H9 (cell line): ENCODE data around the gene KIF12. TPM values are rescaled to one million over a fixed set of nuclear protein-coding genes. Genes with fewer than 3 reads are reported as not detected.

Source experiments
- DNase-seq: peaks from one replicate; pipeline ENCODE4 v3.0.0-alpha.2; 2017
- H2AFZ ChIP-seq: one replicate; pipeline ENCODE4 v1.6.1; 2013; ENCODE audit warnings: mild to moderate bottlenecking, low read length, control low read depth, moderate library complexity
- H2AK5ac ChIP-seq: 2 replicates; pipeline ENCODE4 v1.6.1; 2013; ENCODE audit warnings: low read length, control low read depth, mixed read lengths; ENCODE audit not compliant: insufficient read length
- H2BK120ac ChIP-seq: one replicate; pipeline ENCODE4 v1.6.1; 2013; ENCODE audit warnings: low read depth, mild to moderate bottlenecking, low read length, control low read depth, inconsistent platforms; ENCODE audit not compliant: poor library complexity, severe bottlenecking
- H2BK12ac ChIP-seq: 2 replicates; pipeline ENCODE4 v1.6.1; 2013; ENCODE audit warnings: low read length, control low read depth, mixed read lengths, low read depth; ENCODE audit not compliant: insufficient read length
- H2BK15ac ChIP-seq: 2 replicates; pipeline ENCODE4 v1.6.1; 2013; ENCODE audit warnings: low read depth, low read length, control low read depth
- H2BK20ac ChIP-seq: one replicate; pipeline ENCODE4 v1.6.1; 2013; ENCODE audit warnings: low read depth, mild to moderate bottlenecking, low read length, control low read depth, inconsistent platforms; ENCODE audit not compliant: poor library complexity, severe bottlenecking
- H2BK5ac ChIP-seq: 2 replicates; pipeline ENCODE4 v1.6.1; 2013; ENCODE audit warnings: low read length, control low read depth, mixed read lengths; ENCODE audit not compliant: insufficient read length
- H3K14ac ChIP-seq: 2 replicates; pipeline ENCODE4 v1.6.1; 2013; ENCODE audit warnings: low read length, control low read depth; ENCODE audit not compliant: insufficient read depth
- H3K18ac ChIP-seq: 2 replicates; pipeline ENCODE4 v1.6.1; 2013; ENCODE audit warnings: low read depth, mild to moderate bottlenecking, mixed read lengths, low read length, control low read depth; ENCODE audit not compliant: insufficient read length
- H3K23ac ChIP-seq: 2 replicates; pipeline ENCODE4 v1.6.1; 2013; ENCODE audit warnings: low read length, control low read depth, mixed read lengths, low read depth; ENCODE audit not compliant: insufficient read length
- H3K23me2 ChIP-seq: 2 replicates; pipeline ENCODE4 v1.6.1; 2013; ENCODE audit warnings: low read depth, mild to moderate bottlenecking, mixed read lengths, low read length, control low read depth; ENCODE audit not compliant: insufficient read length, poor library complexity, severe bottlenecking
- H3K27ac ChIP-seq: 2 replicates; pipeline ENCODE4 v1.5.1; 2013; ENCODE audit warnings: low read length, control low read depth, mixed read lengths, low read depth; ENCODE audit not compliant: insufficient read length
- H3K27me3 ChIP-seq: 2 replicates; pipeline ENCODE4 v1.6.1; 2013; ENCODE audit warnings: low read length, control low read depth, inconsistent platforms; ENCODE audit not compliant: insufficient read depth
- H3K4ac ChIP-seq: 2 replicates; pipeline ENCODE4 v1.6.1; 2013; ENCODE audit warnings: low read depth, mild to moderate bottlenecking, control low read depth, inconsistent platforms, low read length, moderate library complexity
- H3K4me1 ChIP-seq: 2 replicates; pipeline ENCODE4 v1.6.1; 2013; ENCODE audit warnings: low read length, control low read depth, inconsistent platforms; ENCODE audit not compliant: insufficient read depth
- H3K4me2 ChIP-seq: 2 replicates; pipeline ENCODE4 v1.6.1; 2013; ENCODE audit warnings: low read length, control low read depth, mixed read lengths; ENCODE audit not compliant: insufficient read length, insufficient read depth
- H3K56ac ChIP-seq: 2 replicates; pipeline ENCODE4 v1.6.1; 2013; ENCODE audit warnings: low read depth, mild to moderate bottlenecking, mixed read lengths, low read length, control low read depth; ENCODE audit not compliant: insufficient read length
- H3K79me1 ChIP-seq: 2 replicates; pipeline ENCODE4 v1.6.1; 2013; ENCODE audit warnings: low read depth, mild to moderate bottlenecking, moderate library complexity, low read length, control low read depth, inconsistent platforms; ENCODE audit not compliant: insufficient read depth, poor library complexity, severe bottlenecking
- H3K79me2 ChIP-seq: 2 replicates; pipeline ENCODE4 v1.6.1; 2013; ENCODE audit warnings: low read length, control low read depth, inconsistent platforms; ENCODE audit not compliant: insufficient read depth
- H3K9ac ChIP-seq: 2 replicates; pipeline ENCODE4 v1.6.1; 2013; ENCODE audit warnings: low read length, control low read depth, mixed read lengths; ENCODE audit not compliant: insufficient read length; ENCODE audit errors: extremely low read depth
- H3K9me3 ChIP-seq: one replicate; pipeline ENCODE4 v1.6.1; 2013; ENCODE audit warnings: low read depth, low read length, inconsistent platforms; ENCODE audit not compliant: control insufficient read depth
- H3T11ph ChIP-seq: one replicate; pipeline ENCODE4 v1.6.1; 2013; ENCODE audit warnings: mild to moderate bottlenecking, low read length, control low read depth, inconsistent platforms
- H4K20me1 ChIP-seq: one replicate; pipeline ENCODE4 v1.6.1; 2013; ENCODE audit not compliant: control insufficient read depth, insufficient read length, insufficient read depth
- H4K5ac ChIP-seq: 2 replicates; pipeline ENCODE4 v1.6.1; 2013; ENCODE audit warnings: low read depth, mild to moderate bottlenecking, mixed read lengths, low read length, control low read depth; ENCODE audit not compliant: insufficient read length
- H4K8ac ChIP-seq: replicated peaks from 2 replicates; pipeline ENCODE4 v1.6.1; 2013; ENCODE audit warnings: low read length, control low read depth, mixed read lengths, low read depth; ENCODE audit not compliant: insufficient read length
- H4K91ac ChIP-seq: 2 replicates; pipeline ENCODE4 v1.6.1; 2013; ENCODE audit warnings: low read depth, mild to moderate bottlenecking, moderate library complexity, mixed read lengths, low read length, control low read depth; ENCODE audit not compliant: insufficient read length
- H3K27ac Mint-ChIP-seq, 3 experiments: 2 replicates in 2 of 3; 3 replicates in 1 of 3; pipeline ENCODE4 v1.8.0; 2020 to 2021; ENCODE audit warnings: mixed read lengths in 3 of 3, mild to moderate bottlenecking in 1 of 3, moderate library complexity in 1 of 3
- H3K27me3 Mint-ChIP-seq: 2 replicates; pipeline ENCODE4 v1.8.0; 2021; ENCODE audit warnings: low read depth, mild to moderate bottlenecking, moderate library complexity, mixed read lengths
- H3K36me3 Mint-ChIP-seq, 3 experiments: 2 replicates in 2 of 3; 3 replicates in 1 of 3; pipeline ENCODE4 v1.8.0; 2020 to 2021; ENCODE audit warnings: low read depth in 3 of 3, mixed read lengths in 3 of 3; ENCODE audit not compliant: insufficient read depth in 1 of 3
- H3K4me1 Mint-ChIP-seq, 2 experiments: 2 replicates each; pipeline ENCODE4 v1.8.0; 2020; ENCODE audit warnings: mixed read lengths in 2 of 2
- H3K4me3 Mint-ChIP-seq, 2 experiments: 2 replicates in 1 of 2; 3 replicates in 1 of 2; pipeline ENCODE4 v1.8.0; 2020 to 2021; ENCODE audit warnings: mild to moderate bottlenecking in 2 of 2, mixed read lengths in 2 of 2, moderate library complexity in 1 of 2
- H3K9me3 Mint-ChIP-seq, 2 experiments: 2 replicates in 1 of 2; 3 replicates in 1 of 2; pipeline ENCODE4 v1.8.0; 2020; ENCODE audit warnings: mild to moderate bottlenecking in 2 of 2, mixed read lengths in 2 of 2, moderate library complexity in 1 of 2
- CTCF ChIP-seq: fragments of 200-600 bp; sonication (generic); conservative IDR thresholded peaks from 3 replicates; pipeline ENCODE4 v1.8.0; 2021; ENCODE audit warnings: antibody characterized with exemption, mild to moderate bottlenecking
- WGBS: extraction: QIAGEN DNeasy Blood & Tissue Kit; methylation state at CpG from one replicate; pipeline ENCODE4 v1.1.7; 2013; ENCODE audit warnings: missing lambda C conversion rate, low lambda C conversion rate, mixed read lengths; ENCODE audit not compliant: insufficient read length; ENCODE audit errors: extremely low coverage; 5-methylcytosine and 5-hydroxymethylcytosine counted together
- total RNA-seq: library from RNA; stranded (reverse); gene quantifications from 2 replicates; pipeline ENCODE4 v1.2.1, GENCODE V29; 2021

The KIF12 gene
- total RNA-seq, 1 experiment from 2014 or later, result 3.3 TPM

DNA sequence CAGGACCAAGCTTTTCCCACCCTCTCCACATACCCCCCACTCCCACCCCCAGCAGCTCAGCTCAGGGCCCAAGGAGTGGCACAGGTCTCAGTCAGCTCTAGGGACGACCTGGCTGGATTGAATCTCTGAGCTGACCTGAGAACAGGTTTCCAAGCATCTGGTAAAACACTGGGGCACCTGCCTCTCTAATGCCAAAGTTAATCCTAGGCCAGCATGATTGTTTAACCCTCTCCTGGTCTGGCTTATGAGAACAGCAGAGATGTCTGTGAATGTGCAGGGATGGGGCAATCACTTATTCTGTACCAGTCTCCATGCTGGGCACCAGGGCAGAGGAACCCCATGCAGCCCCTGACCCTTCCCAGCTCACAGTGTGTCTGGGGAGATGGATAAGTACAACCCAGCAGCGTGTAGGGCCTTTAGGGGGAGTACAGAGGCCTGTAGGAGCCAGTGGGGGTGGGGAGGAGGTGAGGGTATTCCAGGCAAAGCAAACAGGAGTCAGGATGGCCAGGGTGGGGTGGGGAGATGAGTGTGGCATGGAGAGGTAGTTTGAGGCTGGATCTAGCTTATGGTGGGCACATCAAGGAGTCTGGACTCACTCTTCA is 678 bp upstream of the KIF12 start:
- Histone ChIP-seq H3K79me1 (no peaks in the 10 kb centered on the region), H2BK5ac (no peak overlapping the region), H2AFZ (no peak overlapping the region), H3T11ph (no peak overlapping the region), H3K4me1 (0 out of 2 replicates have a peak, but pooled peaks cover 2% of the 10 kb centered on the region), H3K56ac (no peak overlapping the region), H2BK15ac (no peak overlapping the region), H3K79me2 (no peaks in the 10 kb centered on the region), H3K9ac (no peak overlapping the region), H4K91ac (no peak overlapping the region), H3K27ac (no peak overlapping the region), H3K14ac (no peak overlapping the region), H3K4me2 (no peak overlapping the region), H2AK5ac (no peak overlapping the region), H3K4ac (no peak overlapping the region), H3K18ac (no peak overlapping the region), H2BK120ac (no peak overlapping the region), H2BK12ac (no peak overlapping the region), H4K20me1 (no peaks in the 10 kb centered on the region), H3K23ac (no peak overlapping the region), H4K8ac (no peak overlapping the region), H3K27me3 (peaks cover 3% of the 10 kb centered on the region; the same call in 1 of the 2 replicates), H2BK20ac (no peak overlapping the region), H3K23me2 (peaks cover 7% of the 10 kb centered on the region), H3K9me3 (no peaks in the 10 kb centered on the region), H4K5ac (no peak overlapping the region)
- peaks cover 2 to 9% (median 3%) of the 10 kb centered on the region in 3 experiments; a peak in 4 of 7 replicates for H3K36me3 Mint-ChIP-seq
- no peak overlapping the region for H3K27ac Mint-ChIP-seq
- H3K27me3 Mint-ChIP-seq, result peaks cover 78% of the 10 kb centered on the region
- no peak for DNase-seq
- peaks cover 12% of the 10 kb centered on the region in 2 experiments for H3K9me3 Mint-ChIP-seq
- no CpG with 5 or more reads among the region's 2 CpGs for WGBS
- no peak for TF ChIP-seq CTCF
- H3K4me1 Mint-ChIP-seq, result peaks cover 8 to 22% of the 10 kb centered on the region in 2 experiments
- no peak overlapping the region for H3K4me3 Mint-ChIP-seq
